Coronary artery (tissue), 2 donors: ENCODE data around the gene EDIL3.
A peak's percentile ranks its signal among the peaks of the same experiment; 100 is the strongest.

Experiments
- DNase-seq: peaks from one replicate; pipeline ENCODE4 v3.0.0-alpha.2; 2017; ENCODE audit warnings: low spot score
- H3K27ac ChIP-seq, 2 donors: fragments of 200-600 bp; sonication (generic); one replicate each; pipeline ENCODE4 v1.5.1; 2016 to 2019
- H3K4me3 ChIP-seq: fragments of 200-600 bp; sonication (generic); 2 replicates; pipeline ENCODE4 v1.5.1; 2016; ENCODE audit warnings: mild to moderate bottlenecking, moderate library complexity
- CTCF ChIP-seq: fragments of 200-600 bp; sonication (generic); IDR thresholded peaks from one replicate; pipeline ENCODE4 v1.5.1; 2019; ENCODE audit warnings: antibody characterized with exemption

Gene EDIL3

GRCh38 chr5:84248013-84248412 is 136.7 kb downstream of the EDIL3 start:
- TF ChIP-seq CTCF = no peak
- no peak overlapping the region for H3K4me3 ChIP-seq
- H3K27ac ChIP-seq = no peak overlapping the region
- no peak for DNase-seq

- peak overlapping the region in 1 of 2 donors; percentile 23 for H3K27ac ChIP-seq
- peak; percentile 73 for DNase-seq
- H3K4me3 ChIP-seq = no peak overlapping the region
- TF ChIP-seq CTCF = no peak
These were observed 142.4 kb downstream of the EDIL3 start for GRCh38 chr5:84242286-84242685.

- TF ChIP-seq CTCF = no peak
- Histone ChIP-seq H3K4me3 (no peak overlapping the region), H3K27ac (no peak overlapping the region)
- no peak for DNase-seq
These were observed 145.2 kb downstream of the EDIL3 start for GRCh38 chr5:84239494-84239893.

- no peak for TF ChIP-seq CTCF
- H3K27ac ChIP-seq = no peak overlapping the region
- DNase-seq = no peak
- no peak overlapping the region for H3K4me3 ChIP-seq
These were observed 147.6 kb downstream of the EDIL3 start for GRCh38 chr5:84237126-84237525.

GRCh38 chr5:84231433-84231832 is 153.2 kb downstream of the EDIL3 start:
- H3K4me3 ChIP-seq = no peak overlapping the region
- TF ChIP-seq CTCF = no peak
- no peak for DNase-seq
- H3K27ac ChIP-seq = no peak overlapping the region

- Histone ChIP-seq H3K4me3 (no peak overlapping the region), H3K27ac (no peak overlapping the region)
- TF ChIP-seq CTCF = no peak
- DNase-seq = no peak
These were observed 155.6 kb downstream of the EDIL3 start for GRCh38 chr5:84229045-84229444.

GRCh38 chr5:84228266-84228665 is 156.4 kb downstream of the EDIL3 start:
- Histone ChIP-seq H3K4me3 (no peak overlapping the region), H3K27ac (no peak overlapping the region)
- no peak for TF ChIP-seq CTCF
- DNase-seq = no peak
